Suppressor macrophage (primary cell): ENCODE results near the gene RASGRP3.

Source experiments
- DNase-seq, 4 experiments: peaks; one replicate each; pipeline ENCODE4 v3.0.0-alpha.2; 2020 to 2022

RASGRP3 gene

GRCh38 chr2:33583194-33583938 is 106.9 kb downstream of the RASGRP3 start:
- DNase-seq = peak; percentile 63 to 83 (median 73)

DNA sequence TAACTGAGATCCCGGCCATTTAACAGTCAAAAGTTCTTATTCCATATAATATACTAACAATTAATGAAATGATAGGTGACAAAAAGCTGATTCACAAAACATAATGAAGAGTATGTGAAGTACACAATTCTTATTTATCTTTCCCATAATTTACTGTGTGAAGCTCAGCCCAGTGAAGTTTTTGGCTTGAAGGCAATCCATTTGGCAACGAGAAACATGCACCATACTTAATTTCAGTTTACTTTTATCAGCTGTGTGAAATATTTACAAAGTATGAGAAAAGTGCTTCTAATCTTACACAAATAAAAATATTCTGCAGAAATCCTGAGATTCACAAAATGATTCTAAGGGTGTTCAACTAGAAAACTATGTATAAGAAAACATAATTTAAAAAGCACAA is 110.3 kb downstream of the RASGRP3 start:
- DNase-seq = no peak

GRCh38 chr2:33588232-33588631 is 111.8 kb downstream of the RASGRP3 start:
- no peak for DNase-seq

DNA sequence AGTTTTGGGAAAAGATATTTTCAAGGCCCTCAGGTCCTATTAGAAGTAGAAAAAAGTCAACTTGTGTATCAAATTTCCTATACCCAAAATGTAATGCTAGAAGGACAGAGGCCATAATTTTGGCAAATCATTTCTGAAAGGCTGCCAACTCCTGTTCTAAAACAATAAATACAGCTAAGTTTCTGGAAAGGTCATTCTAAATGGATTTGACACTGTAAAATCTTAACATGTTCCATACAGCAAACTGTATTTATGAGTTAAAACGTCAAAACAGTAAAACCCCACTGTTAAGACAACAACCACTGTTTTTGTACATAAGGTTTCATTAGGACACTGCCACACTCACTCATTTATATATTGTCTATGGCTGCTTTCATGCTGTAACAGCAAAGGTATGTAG is 113.0 kb downstream of the RASGRP3 start:
- DNase-seq = no peak

- DNase-seq = no peak
These were observed 118.9 kb downstream of the RASGRP3 start for GRCh38 chr2:33595385-33595784.

GRCh38 chr2:33597026-33597425 is 120.6 kb downstream of the RASGRP3 start:
- DNase-seq = no peak

GRCh38 chr2:33598561-33599174 is 122.2 kb downstream of the RASGRP3 start:
- peak; percentile 32 to 67 (median 60) for DNase-seq

GRCh38 chr2:33599175-33599942 is 122.9 kb downstream of the RASGRP3 start, which contains the start of gene FAM98A:
TSS of gene FAM98A (minus strand) at chr2:33599299. CDS start at chr2:33599221, 78 bp downstream.
- peak; percentile 100 for DNase-seq

GRCh38 chr2:33599943-33600192 is 123.4 kb downstream of the RASGRP3 start:
- no peak for DNase-seq

DNA sequence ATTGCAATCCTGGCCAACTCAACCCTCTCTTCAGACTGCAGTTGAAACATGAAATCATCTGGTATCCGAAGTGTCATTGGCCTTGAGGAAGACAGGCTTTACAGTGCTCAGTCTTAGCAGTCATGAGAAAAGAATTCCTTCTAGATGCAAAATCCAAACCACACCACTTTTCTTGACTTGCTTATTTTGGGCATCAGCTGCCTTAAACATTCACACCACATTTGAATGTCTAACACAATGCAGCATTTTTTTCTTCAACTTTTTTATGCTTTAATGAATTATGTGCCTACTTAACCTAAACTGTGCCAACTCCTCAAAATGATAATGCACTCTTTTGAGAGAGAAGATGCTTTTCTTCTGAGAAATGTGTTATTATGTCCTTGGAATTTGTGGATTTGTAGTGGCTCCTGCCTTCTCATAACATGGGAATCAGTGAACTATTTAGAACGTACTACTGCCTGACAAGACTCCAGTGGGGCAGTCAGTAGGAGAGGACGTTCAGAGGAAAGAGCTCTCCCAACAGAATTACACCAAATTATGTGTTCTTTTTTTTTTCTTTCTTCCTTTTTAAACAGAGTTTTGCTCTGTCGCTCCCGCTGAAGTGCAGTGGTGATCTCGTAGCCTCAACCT is 125.9 kb downstream of the RASGRP3 start:
- no peak for DNase-seq

- no peak for DNase-seq
These were observed 127.0 kb downstream of the RASGRP3 start for GRCh38 chr2:33603416-33603815.

GRCh38 chr2:33605056-33605455 is 128.6 kb downstream of the RASGRP3 start:
- DNase-seq = no peak

GRCh38 chr2:33606100-33606499 is 129.7 kb downstream of the RASGRP3 start:
- no peak for DNase-seq

GRCh38 chr2:33606622-33607021 is 130.2 kb downstream of the RASGRP3 start:
- no peak for DNase-seq

- DNase-seq = no peak
These were observed 130.8 kb downstream of the RASGRP3 start for GRCh38 chr2:33607251-33607721.

- no peak for DNase-seq
These were observed 131.5 kb downstream of the RASGRP3 start for GRCh38 chr2:33607905-33608304.

GRCh38 chr2:33614190-33614589 is 137.7 kb downstream of the RASGRP3 start:
- no peak for DNase-seq
